HepG2 (cell line): ENCODE data around the gene PGM5. TPM values are rescaled to one million over a fixed set of nuclear protein-coding genes. Genes with fewer than 3 reads are reported as not detected.

Experiments
- ATAC-seq: fragments of 200-7000 bp; cut with Tn5 transposase; 3 replicates; pipeline ENCODE4 v1.9.1; 2020; ENCODE audit warnings: mild to moderate bottlenecking, moderate library complexity
- BruUV-seq: library from RNA; stranded (reverse); fragments of 400-500 nt; replicated peaks from 2 replicates; lab custom pipeline; 2021; lab: Mats Ljungman, UMichigan
- CTCF ChIA-PET: fragments of 300-600 bp; formaldehyde crosslinking; extraction: SDS; loops from one replicate; lab custom pipeline; 2021; ENCODE audit warnings: low total read pairs, inconsistent platforms, low intra/inter-chr PET ratio; lab: Yijun Ruan, JAX
- POLR2A ChIA-PET: fragments of 350-600 bp; sonication (Branson Sonifier 250); formaldehyde crosslinking; loops from one replicate; lab custom pipeline; 2020; ENCODE audit warnings: antibody characterized with exemption, inconsistent platforms; lab: Yijun Ruan, JAX
- DNase-seq: peaks from one replicate; pipeline ENCODE4 v3.0.0-alpha.2; 2015; ENCODE audit warnings: low spot score
- FAIRE-seq: peaks from 3 replicates; lab custom pipeline; 2011; peaks lifted over from hg19 to GRCh38; lab: Jason Lieb, UNC
- H2AFZ ChIP-seq: one replicate; pipeline ENCODE4 v1.6.1; 2011; ENCODE audit warnings: low read length, inconsistent platforms
- H3K27ac ChIP-seq: fragments of 300-600 bp; 3 replicates; pipeline ENCODE4 v1.8.0; 2011; ENCODE audit warnings: mixed run types, mild to moderate bottlenecking, mixed read lengths, low read length, inconsistent platforms; ENCODE audit not compliant: insufficient read depth; ENCODE audit errors: extremely low read length
- H3K27me3 ChIP-seq, 2 experiments: fragments of 200-600 bp in 1 of 2; 2 replicates in 1 of 2; 3 replicates in 1 of 2; pipeline versions ENCODE4 v1.6.0 to v1.8.0; 2011; ENCODE audit warnings: low read length in 2 of 2, mild to moderate bottlenecking in 2 of 2, moderate library complexity in 2 of 2, inconsistent platforms in 1 of 2; ENCODE audit not compliant: insufficient read depth in 2 of 2, control insufficient read depth in 1 of 2
- H3K36me3 ChIP-seq, 2 experiments: fragments of 200-600 bp in 1 of 2; replicated peaks in 1 of 2; 2 replicates in 1 of 2; 3 replicates in 1 of 2; pipeline versions ENCODE4 v1.5.1 to v1.8.0; 2011; ENCODE audit warnings: low read length in 2 of 2, inconsistent platforms in 1 of 2; ENCODE audit not compliant: insufficient read depth in 2 of 2, control insufficient read depth in 1 of 2
- H3K4me1 ChIP-seq: 2 replicates; pipeline ENCODE4 v1.5.1; 2012; ENCODE audit warnings: low read length, inconsistent platforms; ENCODE audit not compliant: insufficient read depth
- H3K4me2 ChIP-seq: 2 replicates; pipeline ENCODE4 v1.6.0; 2011; ENCODE audit warnings: low read depth, low read length, inconsistent platforms
- H3K4me3 ChIP-seq, 3 experiments: fragments of 200-600 bp in 1 of 3; sonication (generic), shearing (Covaris generic) in 1 of 3; replicated peaks in 1 of 3; 2 replicates each; pipeline ENCODE4 v1.5.1; 2011 to 2016; ENCODE audit warnings: low read length in 3 of 3, inconsistent platforms in 2 of 3, low read depth in 2 of 3, mild to moderate bottlenecking in 2 of 3, control low read depth in 1 of 3, mixed read lengths in 1 of 3; ENCODE audit not compliant: insufficient read depth in 1 of 3
- H3K79me2 ChIP-seq: one replicate; pipeline ENCODE4 v1.6.1; 2011; ENCODE audit warnings: low read length, inconsistent platforms; ENCODE audit not compliant: insufficient read depth
- H3K9ac ChIP-seq: 2 replicates; pipeline ENCODE4 v1.6.0; 2011; ENCODE audit warnings: mild to moderate bottlenecking, low read depth, low read length, inconsistent platforms; ENCODE audit not compliant: insufficient read depth
- H3K9me3 ChIP-seq: 2 replicates; pipeline ENCODE4 v1.5.1; 2012; ENCODE audit warnings: mild to moderate bottlenecking, low read length
- H4K20me1 ChIP-seq: 2 replicates; pipeline ENCODE4 v1.6.0; 2011; ENCODE audit warnings: inconsistent platforms, mild to moderate bottlenecking, low read length, moderate library complexity; ENCODE audit not compliant: insufficient read depth
- BRCA1 ChIP-seq: sonication (generic); formaldehyde crosslinking; IDR thresholded peaks from 2 replicates; pipeline ENCODE4 v1.4.0; 2020; ENCODE audit warnings: missing genetic modification reagents
- ELF4 ChIP-seq: sonication (generic); formaldehyde crosslinking; IDR thresholded peaks from 2 replicates; pipeline ENCODE4 v1.5.0; 2020; ENCODE audit warnings: missing genetic modification reagents, mild to moderate bottlenecking, moderate library complexity, borderline replicate concordance
- HES4 ChIP-seq: sonication (generic); formaldehyde crosslinking; IDR thresholded peaks from 2 replicates; pipeline ENCODE4 v1.9.0; 2021; ENCODE audit warnings: mild to moderate bottlenecking, missing genetic modification reagents, borderline replicate concordance
- HNF4G ChIP-seq, 2 experiments: sonication (generic) in 1 of 2; formaldehyde crosslinking in 1 of 2; IDR thresholded peaks; 2 replicates each; pipeline versions ENCODE4 v1.4.0 to v1.6.1; 2011 to 2020; ENCODE audit warnings: borderline replicate concordance in 2 of 2, low read depth in 2 of 2, mild to moderate bottlenecking in 2 of 2, low read length in 1 of 2, missing genetic modification reagents in 1 of 2, moderate library complexity in 1 of 2
- NBN ChIP-seq: fragments of 450-650 bp; conservative IDR thresholded peaks from 2 replicates; pipeline ENCODE4 v1.6.1; 2017
- ZNF263 ChIP-seq: sonication (generic); formaldehyde crosslinking; IDR thresholded peaks from 2 replicates; pipeline ENCODE4 v1.4.0; 2020; ENCODE audit warnings: missing genetic modification reagents
- WGBS: methylation state at CpG from one replicate; pipeline ENCODE4 v1.1.6; 2017; ENCODE audit warnings: low lambda C conversion rate; 5-methylcytosine and 5-hydroxymethylcytosine counted together
- in situ Hi-C: cut with HindIII; loops from 2 replicates; pipeline ENCODE4 v1.10.0; 2017; ENCODE audit warnings: low pct_unique_long_range_greater_than_20kb; ENCODE audit not compliant: extremely low pct_ligation_motif_present
- intact Hi-C: fragments of 100-400 bp; cut with micrococcal nuclease; formaldehyde crosslinking; loops from one replicate; pipeline ENCODE4 v1.10.0; 2022; ENCODE audit not compliant: unreplicated experiment
- polyA plus RNA-seq, 8 experiments: library from polyadenylated mRNA; depleted of rRNA in 3 of 8; stranded (reverse) in 7 of 8; unstranded in 1 of 8; fragments of >200 nt; fragmentation: Illumina TruSeq in 4 of 8; extraction: Trizol in 4 of 8; gene quantifications; 2 replicates each; pipeline versions ENCODE4 v1.2.1 to v1.2.3, GENCODE V29; 2011 to 2016; ENCODE audit warnings: low read depth in 4 of 8, missing spikeins in 1 of 8, mixed read lengths in 1 of 8; ENCODE audit not compliant: insufficient read depth in 1 of 8
- total RNA-seq, 5 experiments: library from RNA; depleted of rRNA; stranded (reverse); fragments of >200 nt; fragmentation: Illumina TruSeq; extraction: Trizol; gene quantifications; 2 replicates each; pipeline ENCODE4 v1.2.3, GENCODE V29; 2016; ENCODE audit warnings: low read depth in 1 of 5
- TF ChIP-seq, protein P1 (sequence below): IDR thresholded peaks from 2 replicates; pipeline ENCODE4 v1.6.1; 2016; ENCODE audit warnings: mild to moderate bottlenecking, missing biosample characterization, missing genetic modification reagents
- TF ChIP-seq, protein P2 (sequence below), 2 experiments: sonication (generic) in 1 of 2; formaldehyde crosslinking in 1 of 2; IDR thresholded peaks; 2 replicates each; pipeline versions ENCODE4 v1.4.0 to v1.6.1; 2016 to 2020; ENCODE audit warnings: borderline replicate concordance in 1 of 2, low read depth in 1 of 2, mild to moderate bottlenecking in 1 of 2, missing genetic modification reagents in 1 of 2
- TF ChIP-seq, protein P3 (sequence below): fragments of 450-650 bp; IDR thresholded peaks from 2 replicates; pipeline ENCODE4 v1.6.1; 2016
- TF ChIP-seq, protein P4 (sequence below): sonication (generic); formaldehyde crosslinking; IDR thresholded peaks from 2 replicates; pipeline ENCODE4 v1.9.0; 2021; ENCODE audit warnings: missing genetic modification reagents, mild to moderate bottlenecking, borderline replicate concordance
- TF ChIP-seq, protein P5 (sequence below): fragments of 450-650 bp; IDR thresholded peaks from 2 replicates; pipeline ENCODE4 v1.6.1; 2017; ENCODE audit warnings: mild to moderate bottlenecking
- TF ChIP-seq, protein P6 (sequence below): sonication (generic); formaldehyde crosslinking; IDR thresholded peaks from 2 replicates; pipeline ENCODE4 v1.4.0; 2020; ENCODE audit warnings: missing genetic modification reagents

The PGM5 gene
- total and polyA plus RNA-seq, 2 of the 13 experiments (the other 11 are each of a cell fraction or from before 2014, with no cell fraction given) = not detected

DNA sequence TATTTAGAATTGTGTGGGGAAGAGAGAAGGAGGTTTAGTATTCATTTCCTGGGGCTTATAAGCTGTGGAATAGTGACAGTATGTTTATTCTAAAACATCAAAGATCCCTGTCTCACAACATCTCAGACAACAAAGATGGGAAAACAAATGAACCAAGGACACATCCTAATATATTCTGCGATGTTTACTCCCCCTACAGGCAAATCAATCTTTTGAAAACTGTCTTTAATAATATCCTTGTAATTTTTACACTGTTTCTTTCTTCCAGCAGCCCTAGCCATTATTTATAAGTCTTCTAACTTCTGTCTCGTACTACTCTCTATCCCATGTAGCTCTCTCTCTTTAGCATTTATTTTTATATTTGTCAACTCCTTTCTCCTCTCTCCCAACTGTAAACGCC, 217.7 kb downstream of the PGM5 start:
- Histone ChIP-seq H3K4me2 (no peak overlapping the region), H3K79me2 (no peaks in the 10 kb centered on the region), H3K4me1 (no peaks in the 10 kb centered on the region), H3K4me3 (no peak overlapping the region), H3K9ac (no peak overlapping the region), H4K20me1 (no peaks in the 10 kb centered on the region), H3K9me3 (no peaks in the 10 kb centered on the region; the same call in 1 of the 2 replicates), H3K27me3 (no peaks in the 10 kb centered on the region), H3K27ac (no peak overlapping the region), H2AFZ (no peak overlapping the region), H3K36me3 (no peaks in the 10 kb centered on the region)
- in situ Hi-C loops (no loop called here), intact Hi-C loops (no loop called here)
- 31% methylated on average over 3 of the region's 3 CpGs for WGBS
- ChIA-PET CTCF (no interaction called here), POLR2A (no interaction called here)
- BruUV-seq = no TSS peak
- no peak for FAIRE-seq
- ATAC-seq = no peak
- DNase-seq = no peak
- TF ChIP-seq, protein P1, sequence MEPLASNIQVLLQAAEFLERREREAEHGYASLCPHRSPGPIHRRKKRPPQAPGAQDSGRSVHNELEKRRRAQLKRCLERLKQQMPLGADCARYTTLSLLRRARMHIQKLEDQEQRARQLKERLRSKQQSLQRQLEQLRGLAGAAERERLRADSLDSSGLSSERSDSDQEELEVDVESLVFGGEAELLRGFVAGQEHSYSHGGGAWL = no peak
- no peak for TF ChIP-seq ZNF263 (CRISPR knock-in tag)
- no peak for TF ChIP-seq HES4 (CRISPR knock-in tag)
- TF ChIP-seq, protein P2, sequence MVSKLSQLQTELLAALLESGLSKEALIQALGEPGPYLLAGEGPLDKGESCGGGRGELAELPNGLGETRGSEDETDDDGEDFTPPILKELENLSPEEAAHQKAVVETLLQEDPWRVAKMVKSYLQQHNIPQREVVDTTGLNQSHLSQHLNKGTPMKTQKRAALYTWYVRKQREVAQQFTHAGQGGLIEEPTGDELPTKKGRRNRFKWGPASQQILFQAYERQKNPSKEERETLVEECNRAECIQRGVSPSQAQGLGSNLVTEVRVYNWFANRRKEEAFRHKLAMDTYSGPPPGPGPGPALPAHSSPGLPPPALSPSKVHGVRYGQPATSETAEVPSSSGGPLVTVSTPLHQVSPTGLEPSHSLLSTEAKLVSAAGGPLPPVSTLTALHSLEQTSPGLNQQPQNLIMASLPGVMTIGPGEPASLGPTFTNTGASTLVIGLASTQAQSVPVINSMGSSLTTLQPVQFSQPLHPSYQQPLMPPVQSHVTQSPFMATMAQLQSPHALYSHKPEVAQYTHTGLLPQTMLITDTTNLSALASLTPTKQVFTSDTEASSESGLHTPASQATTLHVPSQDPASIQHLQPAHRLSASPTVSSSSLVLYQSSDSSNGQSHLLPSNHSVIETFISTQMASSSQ (IDR thresholded peaks at IDR 0.05; ENCODE audit: low read depth) = no peak
- TF ChIP-seq, protein P2 (CRISPR knock-in tag; IDR thresholded peaks at IDR 0.05; ENCODE audit: borderline replicate concordance) = no peak
- TF ChIP-seq, protein P3, sequence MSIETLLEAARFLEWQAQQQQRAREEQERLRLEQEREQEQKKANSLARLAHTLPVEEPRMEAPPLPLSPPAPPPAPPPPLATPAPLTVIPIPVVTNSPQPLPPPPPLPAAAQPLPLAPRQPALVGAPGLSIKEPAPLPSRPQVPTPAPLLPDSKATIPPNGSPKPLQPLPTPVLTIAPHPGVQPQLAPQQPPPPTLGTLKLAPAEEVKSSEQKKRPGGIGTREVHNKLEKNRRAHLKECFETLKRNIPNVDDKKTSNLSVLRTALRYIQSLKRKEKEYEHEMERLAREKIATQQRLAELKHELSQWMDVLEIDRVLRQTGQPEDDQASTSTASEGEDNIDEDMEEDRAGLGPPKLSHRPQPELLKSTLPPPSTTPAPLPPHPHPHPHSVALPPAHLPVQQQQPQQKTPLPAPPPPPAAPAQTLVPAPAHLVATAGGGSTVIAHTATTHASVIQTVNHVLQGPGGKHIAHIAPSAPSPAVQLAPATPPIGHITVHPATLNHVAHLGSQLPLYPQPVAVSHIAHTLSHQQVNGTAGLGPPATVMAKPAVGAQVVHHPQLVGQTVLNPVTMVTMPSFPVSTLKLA = no peak
- no peak for TF ChIP-seq ELF4 (CRISPR knock-in tag)
- TF ChIP-seq NBN = no peak
- no peak for TF ChIP-seq HNF4G (IDR thresholded peaks at IDR 0.05; ENCODE audit: borderline replicate concordance, low read depth, low read length)
- no peak for TF ChIP-seq HNF4G (CRISPR knock-in tag; IDR thresholded peaks at IDR 0.05; ENCODE audit: borderline replicate concordance, low read depth)
- TF ChIP-seq, protein P4, sequence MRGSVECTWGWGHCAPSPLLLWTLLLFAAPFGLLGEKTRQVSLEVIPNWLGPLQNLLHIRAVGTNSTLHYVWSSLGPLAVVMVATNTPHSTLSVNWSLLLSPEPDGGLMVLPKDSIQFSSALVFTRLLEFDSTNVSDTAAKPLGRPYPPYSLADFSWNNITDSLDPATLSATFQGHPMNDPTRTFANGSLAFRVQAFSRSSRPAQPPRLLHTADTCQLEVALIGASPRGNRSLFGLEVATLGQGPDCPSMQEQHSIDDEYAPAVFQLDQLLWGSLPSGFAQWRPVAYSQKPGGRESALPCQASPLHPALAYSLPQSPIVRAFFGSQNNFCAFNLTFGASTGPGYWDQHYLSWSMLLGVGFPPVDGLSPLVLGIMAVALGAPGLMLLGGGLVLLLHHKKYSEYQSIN (CRISPR knock-in tag) = no peak
- TF ChIP-seq BRCA1 (CRISPR knock-in tag) = no peak
- TF ChIP-seq, protein P5, sequence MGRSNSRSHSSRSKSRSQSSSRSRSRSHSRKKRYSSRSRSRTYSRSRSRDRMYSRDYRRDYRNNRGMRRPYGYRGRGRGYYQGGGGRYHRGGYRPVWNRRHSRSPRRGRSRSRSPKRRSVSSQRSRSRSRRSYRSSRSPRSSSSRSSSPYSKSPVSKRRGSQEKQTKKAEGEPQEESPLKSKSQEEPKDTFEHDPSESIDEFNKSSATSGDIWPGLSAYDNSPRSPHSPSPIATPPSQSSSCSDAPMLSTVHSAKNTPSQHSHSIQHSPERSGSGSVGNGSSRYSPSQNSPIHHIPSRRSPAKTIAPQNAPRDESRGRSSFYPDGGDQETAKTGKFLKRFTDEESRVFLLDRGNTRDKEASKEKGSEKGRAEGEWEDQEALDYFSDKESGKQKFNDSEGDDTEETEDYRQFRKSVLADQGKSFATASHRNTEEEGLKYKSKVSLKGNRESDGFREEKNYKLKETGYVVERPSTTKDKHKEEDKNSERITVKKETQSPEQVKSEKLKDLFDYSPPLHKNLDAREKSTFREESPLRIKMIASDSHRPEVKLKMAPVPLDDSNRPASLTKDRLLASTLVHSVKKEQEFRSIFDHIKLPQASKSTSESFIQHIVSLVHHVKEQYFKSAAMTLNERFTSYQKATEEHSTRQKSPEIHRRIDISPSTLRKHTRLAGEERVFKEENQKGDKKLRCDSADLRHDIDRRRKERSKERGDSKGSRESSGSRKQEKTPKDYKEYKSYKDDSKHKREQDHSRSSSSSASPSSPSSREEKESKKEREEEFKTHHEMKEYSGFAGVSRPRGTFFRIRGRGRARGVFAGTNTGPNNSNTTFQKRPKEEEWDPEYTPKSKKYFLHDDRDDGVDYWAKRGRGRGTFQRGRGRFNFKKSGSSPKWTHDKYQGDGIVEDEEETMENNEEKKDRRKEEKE = no peak
- TF ChIP-seq, protein P6, sequence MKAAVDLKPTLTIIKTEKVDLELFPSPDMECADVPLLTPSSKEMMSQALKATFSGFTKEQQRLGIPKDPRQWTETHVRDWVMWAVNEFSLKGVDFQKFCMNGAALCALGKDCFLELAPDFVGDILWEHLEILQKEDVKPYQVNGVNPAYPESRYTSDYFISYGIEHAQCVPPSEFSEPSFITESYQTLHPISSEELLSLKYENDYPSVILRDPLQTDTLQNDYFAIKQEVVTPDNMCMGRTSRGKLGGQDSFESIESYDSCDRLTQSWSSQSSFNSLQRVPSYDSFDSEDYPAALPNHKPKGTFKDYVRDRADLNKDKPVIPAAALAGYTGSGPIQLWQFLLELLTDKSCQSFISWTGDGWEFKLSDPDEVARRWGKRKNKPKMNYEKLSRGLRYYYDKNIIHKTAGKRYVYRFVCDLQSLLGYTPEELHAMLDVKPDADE (CRISPR knock-in tag) = no peak
